ENCODE data around the gene IGF2R. TPM values are rescaled to one million over a fixed set of nuclear protein-coding genes. Genes with fewer than 3 reads are reported as not detected.
A peak's percentile ranks its signal among the peaks of the same experiment; 100 is the strongest.

Gene IGF2R
- total RNA-seq, 2 donors from 2014 or later, result 60.3 to 91.3 TPM

DNA sequence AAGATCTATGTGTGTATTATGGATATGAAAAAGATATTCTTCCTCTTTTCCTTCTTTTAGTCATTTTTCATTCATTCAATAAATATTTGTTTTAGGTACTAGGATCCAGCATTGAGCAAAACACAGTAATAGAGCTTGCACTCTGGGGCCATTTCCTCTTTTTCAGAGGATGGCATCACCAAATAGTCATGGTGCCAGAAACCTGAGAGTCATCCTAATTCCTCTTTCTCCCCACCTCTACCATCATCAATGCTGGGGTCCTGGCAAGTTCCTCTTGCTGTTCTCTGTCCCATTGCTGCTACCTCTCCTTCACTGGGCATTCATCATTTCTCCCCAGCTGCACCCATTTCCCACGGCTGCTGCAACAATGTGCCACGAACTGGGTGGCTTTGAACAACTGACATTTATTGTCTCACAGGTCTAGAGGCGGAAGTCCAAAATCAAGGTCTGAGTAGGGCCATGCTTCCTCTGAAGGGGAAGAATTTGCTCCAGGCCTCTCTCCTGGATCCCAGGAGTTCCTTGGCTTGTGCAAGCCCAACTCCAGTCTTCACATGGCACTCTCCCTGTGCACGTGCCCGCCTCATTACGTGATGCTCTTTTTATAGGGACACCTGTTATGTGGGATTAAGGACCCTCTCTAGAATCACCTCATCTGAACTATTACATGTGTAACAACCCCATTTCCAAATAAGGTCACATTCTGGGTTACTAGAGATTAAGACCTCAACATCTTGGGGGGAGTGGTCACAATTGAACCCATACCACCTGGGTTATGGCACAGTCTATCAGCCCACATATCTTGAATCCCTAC, 9.5 kb upstream of the IGF2R start:
- Histone ChIP-seq H3K27ac (peak overlapping the region; percentile 0 to 17), H3K9me3 (no peaks in the 10 kb centered on the region), H3K4me1 (replicated peaks) (no peaks in the 10 kb centered on the region), H3K27me3 (replicated peaks; ENCODE audit: insufficient read depth) (no peaks in the 10 kb centered on the region), H3K36me3 (no peaks in the 10 kb centered on the region), H3K4me3 (no peak overlapping the region)
- no peak for DNase-seq (ENCODE audit: low spot score)
- intact Hi-C loops (cut with DNase I), result no loop called here
- 82% methylated on average over 6 of the region's 6 CpGs for WGBS
- TF ChIP-seq, protein P1, sequence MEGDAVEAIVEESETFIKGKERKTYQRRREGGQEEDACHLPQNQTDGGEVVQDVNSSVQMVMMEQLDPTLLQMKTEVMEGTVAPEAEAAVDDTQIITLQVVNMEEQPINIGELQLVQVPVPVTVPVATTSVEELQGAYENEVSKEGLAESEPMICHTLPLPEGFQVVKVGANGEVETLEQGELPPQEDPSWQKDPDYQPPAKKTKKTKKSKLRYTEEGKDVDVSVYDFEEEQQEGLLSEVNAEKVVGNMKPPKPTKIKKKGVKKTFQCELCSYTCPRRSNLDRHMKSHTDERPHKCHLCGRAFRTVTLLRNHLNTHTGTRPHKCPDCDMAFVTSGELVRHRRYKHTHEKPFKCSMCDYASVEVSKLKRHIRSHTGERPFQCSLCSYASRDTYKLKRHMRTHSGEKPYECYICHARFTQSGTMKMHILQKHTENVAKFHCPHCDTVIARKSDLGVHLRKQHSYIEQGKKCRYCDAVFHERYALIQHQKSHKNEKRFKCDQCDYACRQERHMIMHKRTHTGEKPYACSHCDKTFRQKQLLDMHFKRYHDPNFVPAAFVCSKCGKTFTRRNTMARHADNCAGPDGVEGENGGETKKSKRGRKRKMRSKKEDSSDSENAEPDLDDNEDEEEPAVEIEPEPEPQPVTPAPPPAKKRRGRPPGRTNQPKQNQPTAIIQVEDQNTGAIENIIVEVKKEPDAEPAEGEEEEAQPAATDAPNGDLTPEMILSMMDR (IDR thresholded peaks at IDR 0.05), result no peak
- no peak for TF ChIP-seq POLR2A (IDR thresholded peaks at IDR 0.05)
- no peak for TF ChIP-seq POLR2AphosphoS5 (IDR thresholded peaks at IDR 0.05)

DNA sequence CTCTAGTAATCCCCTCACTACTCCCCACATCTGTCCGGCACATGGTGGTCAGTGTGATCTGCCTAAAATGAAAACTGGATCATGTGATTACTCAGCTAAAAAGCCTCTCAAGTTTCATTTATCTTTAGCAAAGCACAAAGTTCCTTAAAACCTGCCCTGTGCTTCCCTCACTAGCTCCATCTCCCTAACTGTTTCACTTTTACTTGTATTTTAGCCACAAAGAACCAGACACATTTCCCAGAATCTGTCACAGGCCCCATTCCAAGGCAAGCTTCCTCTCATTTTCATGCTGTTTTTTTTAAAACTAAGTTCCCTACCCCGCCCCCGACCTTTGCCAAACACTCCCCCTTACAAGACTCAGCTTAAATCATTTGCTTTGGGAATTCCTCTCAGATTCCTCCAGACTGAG, 8.9 kb upstream of the IGF2R start:
- H3K4me1 ChIP-seq (replicated peaks), result no peaks in the 10 kb centered on the region
- WGBS, result 56% methylated on average over 3 of the region's 3 CpGs
- intact Hi-C loops (cut with DNase I), result no loop called here
- no peak for DNase-seq (ENCODE audit: low spot score)
- H3K27ac ChIP-seq, result peak overlapping the region; percentile 0 to 17
- H3K9me3 ChIP-seq, result no peaks in the 10 kb centered on the region
- H3K4me3 ChIP-seq, result no peak overlapping the region
- H3K27me3 ChIP-seq (replicated peaks; ENCODE audit: insufficient read depth), result no peaks in the 10 kb centered on the region
- TF ChIP-seq POLR2A (IDR thresholded peaks at IDR 0.05) (no peak), POLR2AphosphoS5 (IDR thresholded peaks at IDR 0.05) (no peak)
- TF ChIP-seq, protein P1 (IDR thresholded peaks at IDR 0.05), result no peak
- H3K36me3 ChIP-seq, result no peaks in the 10 kb centered on the region

DNA sequence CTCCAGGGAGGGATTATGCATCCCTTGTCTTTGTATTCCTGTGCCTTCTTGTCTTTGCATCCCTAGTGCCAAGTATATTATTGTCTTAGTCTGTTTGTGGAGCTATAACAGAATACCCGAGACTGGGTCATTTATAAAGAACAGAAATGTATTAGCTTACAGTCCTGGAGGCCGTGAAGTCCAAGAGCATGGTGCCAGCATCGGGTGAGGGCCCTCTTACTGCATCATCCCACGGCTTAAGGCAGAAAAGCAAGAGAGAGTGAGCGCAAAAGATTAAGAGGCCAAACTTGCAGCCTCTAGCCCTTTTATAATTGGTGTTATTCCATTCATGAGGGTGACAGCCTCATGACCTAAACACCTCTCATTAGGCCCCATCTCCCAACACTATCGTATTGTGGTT, 8.4 kb upstream of the IGF2R start:
- H3K27me3 ChIP-seq (replicated peaks; ENCODE audit: insufficient read depth), result no peaks in the 10 kb centered on the region
- H3K27ac ChIP-seq, result no peak overlapping the region
- no peaks in the 10 kb centered on the region for H3K36me3 ChIP-seq
- no peak overlapping the region for H3K4me3 ChIP-seq
- intact Hi-C loops (cut with DNase I), result no loop called here
- H3K4me1 ChIP-seq (replicated peaks), result no peaks in the 10 kb centered on the region
- WGBS, result 70% methylated on average over 6 of the region's 6 CpGs
- no peak for DNase-seq (ENCODE audit: low spot score)
- H3K9me3 ChIP-seq, result no peaks in the 10 kb centered on the region
- TF ChIP-seq, protein P1 (IDR thresholded peaks at IDR 0.05), result no peak

DNA sequence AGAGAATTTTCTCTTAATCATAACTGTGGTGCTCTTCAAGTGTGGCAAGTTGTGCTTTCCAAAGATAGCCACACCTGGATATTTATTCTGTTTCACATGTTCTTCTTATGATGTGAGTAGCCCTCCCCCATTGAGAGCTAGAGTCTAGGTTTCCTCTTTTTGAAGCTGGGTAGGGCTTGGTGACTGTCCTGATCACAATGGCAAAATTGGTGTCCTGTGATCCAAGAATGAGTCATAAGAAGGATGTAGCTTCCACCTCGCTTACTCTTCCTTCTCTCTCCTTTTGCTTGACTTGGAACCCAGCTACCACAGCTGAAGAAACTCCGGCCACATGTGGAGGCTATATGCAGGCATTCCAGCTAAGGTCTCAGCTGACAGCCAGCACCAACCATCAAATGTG, 7.4 kb upstream of the IGF2R start:
- Histone ChIP-seq H3K27ac (no peak overlapping the region), H3K36me3 (no peaks in the 10 kb centered on the region), H3K4me1 (replicated peaks) (no peaks in the 10 kb centered on the region), H3K9me3 (no peaks in the 10 kb centered on the region), H3K4me3 (no peak overlapping the region), H3K27me3 (replicated peaks; ENCODE audit: insufficient read depth) (no peaks in the 10 kb centered on the region)
- 90% methylated on average over 2 of the region's 2 CpGs for WGBS
- intact Hi-C loops (cut with DNase I), result no loop called here
- no peak for DNase-seq (ENCODE audit: low spot score)
- TF ChIP-seq POLR2A (IDR thresholded peaks at IDR 0.05), result no peak
- TF ChIP-seq, protein P1 (IDR thresholded peaks at IDR 0.05), result no peak
- TF ChIP-seq POLR2AphosphoS5 (IDR thresholded peaks at IDR 0.05), result no peak

DNA sequence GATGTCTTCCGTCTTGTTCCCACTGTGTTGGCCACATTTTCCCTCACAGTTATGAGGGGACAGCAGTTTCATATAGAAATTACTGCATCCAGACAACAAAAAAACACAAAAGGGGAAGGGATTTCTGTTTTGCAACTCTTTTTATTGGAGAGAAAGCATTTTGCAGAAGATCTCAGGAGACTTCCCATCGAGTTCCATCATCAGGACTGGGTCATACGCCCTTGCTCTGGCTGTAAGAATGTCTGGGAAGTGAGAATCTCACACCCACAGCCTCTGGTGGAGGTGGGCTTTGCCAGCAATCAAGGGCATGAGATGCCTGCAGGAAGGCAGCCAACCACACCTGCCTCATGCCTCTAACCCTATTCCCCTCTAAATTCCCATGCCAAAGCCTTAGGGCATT, 5.8 kb upstream of the IGF2R start:
- no peak overlapping the region for H3K27ac ChIP-seq
- TF ChIP-seq POLR2AphosphoS5 (IDR thresholded peaks at IDR 0.05) (no peak), POLR2A (IDR thresholded peaks at IDR 0.05) (no peak)
- no peaks in the 10 kb centered on the region for H3K27me3 ChIP-seq (replicated peaks; ENCODE audit: insufficient read depth)
- H3K4me3 ChIP-seq, result no peak overlapping the region
- H3K4me1 ChIP-seq (replicated peaks), result no peaks in the 10 kb centered on the region
- H3K9me3 ChIP-seq, result no peaks in the 10 kb centered on the region
- DNase-seq (ENCODE audit: low spot score), result no peak
- H3K36me3 ChIP-seq, result no peaks in the 10 kb centered on the region
- intact Hi-C loops (cut with DNase I), result no loop called here
- WGBS, result 65% methylated on average over 3 of the region's 3 CpGs
